H1 (cell line): ENCODE results near the gene RBM43. TPM values are rescaled to one million over a fixed set of nuclear protein-coding genes. Genes with fewer than 3 reads are reported as not detected.

Experiments
- CTCF ChIA-PET: fragments of 300-600 bp; sonication (Branson Sonifier 250); formaldehyde crosslinking; loops from one replicate; lab custom pipeline; 2021; ENCODE audit not compliant: partially characterized antibody; lab: Charles Lee
- POLR2A ChIA-PET: fragments of 300-600 bp; sonication (Branson Sonifier 250); formaldehyde crosslinking; loops from one replicate; lab custom pipeline; 2021; ENCODE audit warnings: inconsistent platforms; ENCODE audit not compliant: partially characterized antibody; lab: Charles Lee
- DNase-seq, 2 experiments: peaks; one replicate each; pipeline versions ENCODE4 v3.0.0 to v3.0.0-alpha.2; 2010 to 2022; ENCODE audit warnings: low spot score in 2 of 2, low read depth in 1 of 2, mixed read lengths in 1 of 2
- FAIRE-seq: peaks from 2 replicates; lab custom pipeline; 2011; peaks lifted over from hg19 to GRCh38; lab: Jason Lieb, UNC
- H2AFZ ChIP-seq: 2 replicates; pipeline ENCODE4 v1.8.1; 2012; ENCODE audit warnings: low read length, inconsistent platforms
- H2AK5ac ChIP-seq: 2 replicates; pipeline ENCODE4 v1.6.1; 2013; ENCODE audit warnings: low read depth, low read length
- H2BK120ac ChIP-seq: replicated peaks from 2 replicates; pipeline ENCODE3; 2013; ENCODE audit warnings: low read depth, low read length, inconsistent platforms
- H2BK12ac ChIP-seq: 2 replicates; pipeline ENCODE4 v1.6.1; 2013; ENCODE audit warnings: low read depth, low read length
- H2BK15ac ChIP-seq: 2 replicates; pipeline ENCODE4 v1.6.1; 2013; ENCODE audit warnings: low read length
- H2BK20ac ChIP-seq: 2 replicates; pipeline ENCODE4 v1.6.1; 2013; ENCODE audit warnings: low read length
- H2BK5ac ChIP-seq: 2 replicates; pipeline ENCODE4 v1.6.1; 2013; ENCODE audit warnings: low read depth, low read length
- H3K14ac ChIP-seq: 2 replicates; pipeline ENCODE4 v1.6.1; 2013; ENCODE audit warnings: inconsistent platforms; ENCODE audit not compliant: insufficient read length
- H3K18ac ChIP-seq: 2 replicates; pipeline ENCODE4 v1.6.1; 2013; ENCODE audit warnings: low read length; ENCODE audit errors: extremely low read depth
- H3K23ac ChIP-seq: 2 replicates; pipeline ENCODE4 v1.6.1; 2013; ENCODE audit warnings: inconsistent platforms; ENCODE audit not compliant: insufficient read length
- H3K23me2 ChIP-seq: 2 replicates; pipeline ENCODE4 v1.6.1; 2013; ENCODE audit warnings: low read depth, low read length
- H3K27ac ChIP-seq: 2 replicates; pipeline ENCODE4 v1.6.1; 2011; ENCODE audit warnings: low read depth, low read length, inconsistent platforms
- H3K27me3 ChIP-seq, 4 experiments: replicated peaks in 1 of 4; 1 replicate in 1 of 4; 2 replicates in 3 of 4; pipeline versions ENCODE4 v1.6.1 to v1.8.1; 2011 to 2013; ENCODE audit warnings: low read length in 3 of 4, mild to moderate bottlenecking in 3 of 4, inconsistent platforms in 2 of 4, mixed read lengths in 2 of 4, moderate library complexity in 1 of 4; ENCODE audit not compliant: control insufficient read depth in 3 of 4, insufficient read depth in 3 of 4; ENCODE audit errors: extremely low read depth in 1 of 4
- H3K36me3 ChIP-seq, 4 experiments: 2 replicates each; pipeline versions ENCODE4 v1.6.1 to v1.8.1; 2011 to 2013; ENCODE audit warnings: mild to moderate bottlenecking in 4 of 4, low read length in 3 of 4, moderate library complexity in 2 of 4, control low read depth in 1 of 4, inconsistent platforms in 1 of 4; ENCODE audit not compliant: insufficient read depth in 4 of 4, control insufficient read depth in 2 of 4
- H3K4ac ChIP-seq: replicated peaks from 2 replicates; pipeline ENCODE3; 2013; ENCODE audit warnings: low read length, low read depth, mixed read lengths, inconsistent platforms; ENCODE audit not compliant: insufficient read length
- H3K4me1 ChIP-seq, 4 experiments: replicated peaks in 1 of 4; 1 replicate in 1 of 4; 2 replicates in 3 of 4; pipeline versions ENCODE4 v1.6.1 to v1.8.1; 2011 to 2013; ENCODE audit warnings: low read length in 3 of 4, inconsistent platforms in 2 of 4, mixed read lengths in 1 of 4; ENCODE audit not compliant: insufficient read depth in 4 of 4, control insufficient read depth in 3 of 4
- H3K4me2 ChIP-seq, 2 experiments: 2 replicates each; pipeline versions ENCODE4 v1.6.1 to v1.8.1; 2011 to 2013; ENCODE audit warnings: low read depth in 2 of 2, low read length in 2 of 2, control low read depth in 1 of 2, inconsistent platforms in 1 of 2, mild to moderate bottlenecking in 1 of 2; ENCODE audit not compliant: insufficient read depth in 1 of 2
- H3K4me3 ChIP-seq, 4 experiments: fragments of 200-600, 300-600 bp in 1 of 4; sonication (generic), shearing (Covaris generic), sonication (Bioruptor Twin) in 1 of 4; 2 replicates each; pipeline versions ENCODE4 v1.5.1 to v1.8.1; 2011 to 2016; ENCODE audit warnings: low read length in 4 of 4, low read depth in 3 of 4, control low read depth in 2 of 4, inconsistent platforms in 2 of 4, mild to moderate bottlenecking in 2 of 4, mixed read lengths in 1 of 4, moderate library complexity in 1 of 4; ENCODE audit not compliant: insufficient read depth in 2 of 4; ENCODE audit errors: extremely low read depth in 1 of 4
- H3K56ac ChIP-seq: replicated peaks from 2 replicates; pipeline ENCODE3; 2013; ENCODE audit warnings: low read depth, mild to moderate bottlenecking, mixed read lengths, low read length, inconsistent platforms; ENCODE audit not compliant: insufficient read length
- H3K79me1 ChIP-seq: 2 replicates; pipeline ENCODE4 v1.6.1; 2013; ENCODE audit warnings: low read depth, low read length, control low read depth
- H3K79me2 ChIP-seq, 2 experiments: 2 replicates each; pipeline versions ENCODE4 v1.6.1 to v1.8.1; 2012 to 2013; ENCODE audit warnings: low read length in 2 of 2, mild to moderate bottlenecking in 2 of 2, inconsistent platforms in 1 of 2; ENCODE audit not compliant: insufficient read depth in 2 of 2, control insufficient read depth in 1 of 2
- H3K9ac ChIP-seq, 4 experiments: replicated peaks in 1 of 4; 1 replicate in 1 of 4; 2 replicates in 3 of 4; pipeline versions ENCODE4 v1.6.1 to v1.8.1; 2011 to 2013; ENCODE audit warnings: low read depth in 3 of 4, low read length in 3 of 4, control low read depth in 2 of 4, mild to moderate bottlenecking in 2 of 4, moderate library complexity in 2 of 4, inconsistent platforms in 1 of 4; ENCODE audit errors: extremely low read depth in 1 of 4
- H3K9me3 ChIP-seq, 2 experiments: 2 replicates each; pipeline versions ENCODE4 v1.6.1 to v1.8.1; 2012 to 2013; ENCODE audit warnings: mild to moderate bottlenecking in 2 of 2, moderate library complexity in 2 of 2, control low read depth in 1 of 2, inconsistent platforms in 1 of 2, low read depth in 1 of 2, low read length in 1 of 2, mixed read lengths in 1 of 2; ENCODE audit not compliant: insufficient read depth in 2 of 2
- H4K20me1 ChIP-seq, 2 experiments: replicated peaks in 1 of 2; 2 replicates each; pipeline versions ENCODE3 to v1.8.1; 2011 to 2013; ENCODE audit warnings: inconsistent platforms in 2 of 2, low read length in 2 of 2, mild to moderate bottlenecking in 1 of 2; ENCODE audit not compliant: insufficient read depth in 2 of 2, control insufficient read depth in 1 of 2
- H4K5ac ChIP-seq: 2 replicates; pipeline ENCODE4 v1.6.1; 2013; ENCODE audit warnings: low read length, low read depth, mixed read lengths, inconsistent platforms; ENCODE audit not compliant: insufficient read length
- H4K8ac ChIP-seq: 2 replicates; pipeline ENCODE4 v1.8.0; 2013; ENCODE audit warnings: mild to moderate bottlenecking, moderate library complexity, low read length, inconsistent platforms; ENCODE audit not compliant: insufficient read depth; ENCODE audit errors: extremely low read depth
- H4K91ac ChIP-seq: replicated peaks from 2 replicates; pipeline ENCODE3; 2013; ENCODE audit warnings: low read length, mixed read lengths, inconsistent platforms; ENCODE audit not compliant: insufficient read length
- CEBPB ChIP-seq: IDR thresholded peaks from 2 replicates; pipeline ENCODE4 v1.6.1; 2012; ENCODE audit warnings: low read depth, low read length
- FOSL1 ChIP-seq: IDR thresholded peaks from 2 replicates; pipeline ENCODE4 v1.6.1; 2011; ENCODE audit warnings: mild to moderate bottlenecking, low read depth, low read length, moderate library complexity; ENCODE audit not compliant: insufficient read depth
- GTF2F1 ChIP-seq: IDR thresholded peaks from 2 replicates; pipeline ENCODE4 v1.6.1; 2012; ENCODE audit warnings: low read depth, low read length, improper control_type of control experiment, borderline replicate concordance
- KDM5A ChIP-seq: fragments of 200-600 bp; IDR thresholded peaks from 2 replicates; pipeline ENCODE4 v1.7.1; 2012; ENCODE audit warnings: mild to moderate bottlenecking, low read length, inconsistent platforms, mixed read lengths
- RAD21 ChIP-seq, 2 experiments: IDR thresholded peaks in 1 of 2; conservative IDR thresholded peaks in 1 of 2; 2 replicates each; pipeline ENCODE4 v1.6.1; 2011; ENCODE audit warnings: low read depth in 2 of 2, low read length in 2 of 2, improper control_type of control experiment in 1 of 2, inconsistent platforms in 1 of 2, mild to moderate bottlenecking in 1 of 2, moderate library complexity in 1 of 2
- SP1 ChIP-seq: IDR thresholded peaks from 2 replicates; pipeline ENCODE4 v1.6.1; 2011; ENCODE audit warnings: low read depth, low read length
- SP4 ChIP-seq: IDR thresholded peaks from 2 replicates; pipeline ENCODE4 v1.6.1; 2012; ENCODE audit warnings: low read length, inconsistent platforms
- YY1 ChIP-seq: IDR thresholded peaks from 2 replicates; pipeline ENCODE4 v1.6.1; 2011; ENCODE audit warnings: low read depth, mild to moderate bottlenecking, low read length
- WGBS, 2 experiments: shearing (Covaris generic) in 1 of 2; methylation state at CpG; one replicate each; pipeline versions ENCODE4 v1.1.6 to v1.1.7; 2013 to 2015; ENCODE audit warnings: low lambda C conversion rate in 2 of 2, mixed read lengths in 2 of 2, inconsistent platforms in 1 of 2, low coverage in 1 of 2, missing lambda C conversion rate in 1 of 2; ENCODE audit not compliant: insufficient replicate concordance in 2 of 2, insufficient coverage in 1 of 2, insufficient read length in 1 of 2; ENCODE audit errors: extremely low coverage in 1 of 2, missing lambda C conversion rate in 1 of 2; 5-methylcytosine and 5-hydroxymethylcytosine counted together
- polyA plus RNA-seq, 7 experiments: library from polyadenylated mRNA; depleted of rRNA in 3 of 7; stranded (reverse) in 5 of 7; unstranded in 2 of 7; fragments of >200 nt in 5 of 7; fragments of 200-250 nt in 2 of 7; gene quantifications; 1 replicate in 5 of 7; 2 replicates in 1 of 7; 4 replicates in 1 of 7; pipeline versions ENCODE4 v1.2.1 to v1.2.3, GENCODE V29; 2011 to 2013; ENCODE audit warnings: missing spikeins in 2 of 7, mixed read lengths in 2 of 7
- total RNA-seq: library from RNA; stranded (reverse); fragmentation: NEBNext Ultra II Directional; extraction: Animal tissue kit (Norgen Biotek cat#: 25700); gene quantifications from 2 replicates; pipeline ENCODE4 v1.2.1, GENCODE V29; 2021
- TF ChIP-seq, protein P1 (sequence below), 3 experiments: IDR thresholded peaks; 1 replicate in 2 of 3; 2 replicates in 1 of 3; pipeline versions ENCODE4 v1.5.1 to v1.6.1; 2011; ENCODE audit warnings: low read length in 3 of 3, mild to moderate bottlenecking in 3 of 3, inconsistent platforms in 2 of 3, low read depth in 1 of 3, moderate library complexity in 1 of 3; ENCODE audit not compliant: insufficient read depth in 1 of 3; ENCODE audit errors: control extremely low read depth in 1 of 3
- TF ChIP-seq, protein P2 (sequence below): IDR thresholded peaks from 2 replicates; pipeline ENCODE4 v1.6.1; 2012; ENCODE audit warnings: low read length, inconsistent platforms

Gene RBM43
- total and polyA plus RNA-seq, 2 of the 8 experiments (the other 6 are each of a cell fraction or from before 2014, with no cell fraction given) = 1.7 to 2.0 TPM

- Histone ChIP-seq H4K5ac (no peak overlapping the region), H4K20me1 (no peaks in the 10 kb centered on the region), H3K27ac (no peak overlapping the region), H3K4me1 (no peaks in the 10 kb centered on the region), H2BK12ac (no peak overlapping the region), H3K18ac (no peak overlapping the region), H2AFZ (no peak overlapping the region), H2BK120ac (no peak overlapping the region), H3K4me3 (no peak overlapping the region), H3K4ac (no peak overlapping the region), H3K56ac (no peak overlapping the region), H3K79me2 (no peaks in the 10 kb centered on the region), H3K23me2 (no peaks in the 10 kb centered on the region), H3K9ac (no peak overlapping the region), H2BK20ac (no peak overlapping the region), H4K91ac (no peak overlapping the region), H2BK15ac (no peak overlapping the region), H3K79me1 (no peaks in the 10 kb centered on the region), H3K14ac (no peak overlapping the region), H2AK5ac (no peak overlapping the region), H3K9me3 (no peaks in the 10 kb centered on the region), H2BK5ac (no peak overlapping the region), H3K23ac (no peak overlapping the region), H4K8ac (no peak overlapping the region), H3K36me3 (peaks cover 0 to 2% (median 0%) of the 10 kb centered on the region in 4 experiments; a peak in 1 of 8 replicates), H3K27me3 (no peaks in the 10 kb centered on the region), H3K4me2 (no peak overlapping the region)
- FAIRE-seq = no peak
- CTCF ChIA-PET = interaction anchor here (0.7 kb wide), 1 partner anchor 1827 kb away, joined by 3 read pairs; no protein-coding TSS in a partner anchor
- WGBS, 2 experiments = 74% methylated on average over 1 of the region's 1 CpG; no CpG with 5 or more reads in 1 of the 2 experiments
- no peak for DNase-seq
- POLR2A ChIA-PET = no interaction called here
- no peak for TF ChIP-seq SP1
- TF ChIP-seq KDM5A = no peak
- no peak for TF ChIP-seq RAD21 (IDR thresholded peaks at IDR 0.05 in 1 of 2, conservative IDR thresholded peaks at IDR 0.05 in 1 of 2; ENCODE audit: low read depth in 2 of 2, low read length in 2 of 2)
- TF ChIP-seq, protein P1, sequence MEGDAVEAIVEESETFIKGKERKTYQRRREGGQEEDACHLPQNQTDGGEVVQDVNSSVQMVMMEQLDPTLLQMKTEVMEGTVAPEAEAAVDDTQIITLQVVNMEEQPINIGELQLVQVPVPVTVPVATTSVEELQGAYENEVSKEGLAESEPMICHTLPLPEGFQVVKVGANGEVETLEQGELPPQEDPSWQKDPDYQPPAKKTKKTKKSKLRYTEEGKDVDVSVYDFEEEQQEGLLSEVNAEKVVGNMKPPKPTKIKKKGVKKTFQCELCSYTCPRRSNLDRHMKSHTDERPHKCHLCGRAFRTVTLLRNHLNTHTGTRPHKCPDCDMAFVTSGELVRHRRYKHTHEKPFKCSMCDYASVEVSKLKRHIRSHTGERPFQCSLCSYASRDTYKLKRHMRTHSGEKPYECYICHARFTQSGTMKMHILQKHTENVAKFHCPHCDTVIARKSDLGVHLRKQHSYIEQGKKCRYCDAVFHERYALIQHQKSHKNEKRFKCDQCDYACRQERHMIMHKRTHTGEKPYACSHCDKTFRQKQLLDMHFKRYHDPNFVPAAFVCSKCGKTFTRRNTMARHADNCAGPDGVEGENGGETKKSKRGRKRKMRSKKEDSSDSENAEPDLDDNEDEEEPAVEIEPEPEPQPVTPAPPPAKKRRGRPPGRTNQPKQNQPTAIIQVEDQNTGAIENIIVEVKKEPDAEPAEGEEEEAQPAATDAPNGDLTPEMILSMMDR (IDR thresholded peaks at IDR 0.05; ENCODE audit: control extremely low read depth in 1 of 3, insufficient read depth in 1 of 3, low read depth in 1 of 3, low read length in 3 of 3) = no peak
- no peak for TF ChIP-seq YY1
- TF ChIP-seq GTF2F1 = no peak
- TF ChIP-seq CEBPB = no peak
- no peak for TF ChIP-seq SP4
- TF ChIP-seq FOSL1 = no peak
- TF ChIP-seq, protein P2, sequence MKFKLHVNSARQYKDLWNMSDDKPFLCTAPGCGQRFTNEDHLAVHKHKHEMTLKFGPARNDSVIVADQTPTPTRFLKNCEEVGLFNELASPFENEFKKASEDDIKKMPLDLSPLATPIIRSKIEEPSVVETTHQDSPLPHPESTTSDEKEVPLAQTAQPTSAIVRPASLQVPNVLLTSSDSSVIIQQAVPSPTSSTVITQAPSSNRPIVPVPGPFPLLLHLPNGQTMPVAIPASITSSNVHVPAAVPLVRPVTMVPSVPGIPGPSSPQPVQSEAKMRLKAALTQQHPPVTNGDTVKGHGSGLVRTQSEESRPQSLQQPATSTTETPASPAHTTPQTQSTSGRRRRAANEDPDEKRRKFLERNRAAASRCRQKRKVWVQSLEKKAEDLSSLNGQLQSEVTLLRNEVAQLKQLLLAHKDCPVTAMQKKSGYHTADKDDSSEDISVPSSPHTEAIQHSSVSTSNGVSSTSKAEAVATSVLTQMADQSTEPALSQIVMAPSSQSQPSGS = no peak
Measured at GRCh38 chr2:151277067-151277466, 15.4 kb upstream of the RBM43 start.
